Measurements from ENCODE around the gene B3GAT1.
A peak's percentile ranks its signal among the peaks of the same experiment; 100 is the strongest.

The B3GAT1 gene

GRCh38 chr11:134414766-134415765, 3.0 kb upstream of the B3GAT1 start:
- H3K4me1 ChIP-seq (ENCODE audit: control extremely low read depth in 1 of 4, control insufficient read depth in 4 of 4, insufficient read depth in 4 of 4, low read length in 3 of 4), result peaks cover 0 to 20% (median 8%) of the 10 kb centered on the region in 4 experiments
- 46% methylated on average over 14 of the region's 17 CpGs for WGBS (ENCODE audit: insufficient coverage)
- H3K4me3 ChIP-seq (ENCODE audit: control insufficient read depth in 1 of 7, extremely low read depth in 1 of 7, insufficient read depth in 4 of 7, low read depth in 2 of 7, low read length in 6 of 7), result no peak overlapping the region
- no peaks in the 10 kb centered on the region for H3K36me3 ChIP-seq (ENCODE audit: control insufficient read depth in 4 of 4, insufficient read depth in 4 of 4, low read length in 3 of 4)
- DNase-seq, result no peak
- H3K27ac ChIP-seq (ENCODE audit: insufficient read depth in 1 of 2, low read depth in 1 of 2, low read length in 2 of 2, poor library complexity in 1 of 2, severe bottlenecking in 2 of 2), result no peak overlapping the region
- CTCF ChIA-PET, result no interaction called here
- POLR2A ChIA-PET, result no interaction called here
- H3K9me3 ChIP-seq (ENCODE audit: control extremely low read depth in 1 of 5, control insufficient read depth in 4 of 5, insufficient read depth in 2 of 5, low read depth in 1 of 5, low read length in 4 of 5), result no peaks in the 10 kb centered on the region
- H3K27me3 ChIP-seq (replicated peaks in 2 of 5; ENCODE audit: control insufficient read depth in 4 of 5, insufficient read depth in 5 of 5, low read length in 4 of 5), result peaks cover 8 to 90% (median 33%) of the 10 kb centered on the region in 5 experiments

GRCh38 chr11:134413826-134414731, 2.0 kb upstream of the B3GAT1 start:
- Histone ChIP-seq H3K27me3 (replicated peaks in 2 of 5; ENCODE audit: control insufficient read depth in 4 of 5, insufficient read depth in 5 of 5, low read length in 4 of 5) (peaks cover 11 to 93% (median 37%) of the 10 kb centered on the region in 5 experiments), H3K4me1 (ENCODE audit: control extremely low read depth in 1 of 4, control insufficient read depth in 4 of 4, insufficient read depth in 4 of 4, low read length in 3 of 4) (peaks cover 0 to 20% (median 8%) of the 10 kb centered on the region in 4 experiments), H3K27ac (ENCODE audit: insufficient read depth in 1 of 2, low read depth in 1 of 2, low read length in 2 of 2, poor library complexity in 1 of 2, severe bottlenecking in 2 of 2) (no peak overlapping the region), H3K36me3 (ENCODE audit: control insufficient read depth in 4 of 4, insufficient read depth in 4 of 4, low read length in 3 of 4) (no peaks in the 10 kb centered on the region), H3K4me3 (ENCODE audit: control insufficient read depth in 1 of 7, extremely low read depth in 1 of 7, insufficient read depth in 4 of 7, low read depth in 2 of 7, low read length in 6 of 7) (no peak overlapping the region), H3K9me3 (ENCODE audit: control extremely low read depth in 1 of 5, control insufficient read depth in 4 of 5, insufficient read depth in 2 of 5, low read depth in 1 of 5, low read length in 4 of 5) (no peaks in the 10 kb centered on the region)
- ChIA-PET POLR2A (no interaction called here), CTCF (no interaction called here)
- 38% methylated on average over 9 of the region's 18 CpGs for WGBS (ENCODE audit: insufficient coverage)
- DNase-seq, result no peak

DNA sequence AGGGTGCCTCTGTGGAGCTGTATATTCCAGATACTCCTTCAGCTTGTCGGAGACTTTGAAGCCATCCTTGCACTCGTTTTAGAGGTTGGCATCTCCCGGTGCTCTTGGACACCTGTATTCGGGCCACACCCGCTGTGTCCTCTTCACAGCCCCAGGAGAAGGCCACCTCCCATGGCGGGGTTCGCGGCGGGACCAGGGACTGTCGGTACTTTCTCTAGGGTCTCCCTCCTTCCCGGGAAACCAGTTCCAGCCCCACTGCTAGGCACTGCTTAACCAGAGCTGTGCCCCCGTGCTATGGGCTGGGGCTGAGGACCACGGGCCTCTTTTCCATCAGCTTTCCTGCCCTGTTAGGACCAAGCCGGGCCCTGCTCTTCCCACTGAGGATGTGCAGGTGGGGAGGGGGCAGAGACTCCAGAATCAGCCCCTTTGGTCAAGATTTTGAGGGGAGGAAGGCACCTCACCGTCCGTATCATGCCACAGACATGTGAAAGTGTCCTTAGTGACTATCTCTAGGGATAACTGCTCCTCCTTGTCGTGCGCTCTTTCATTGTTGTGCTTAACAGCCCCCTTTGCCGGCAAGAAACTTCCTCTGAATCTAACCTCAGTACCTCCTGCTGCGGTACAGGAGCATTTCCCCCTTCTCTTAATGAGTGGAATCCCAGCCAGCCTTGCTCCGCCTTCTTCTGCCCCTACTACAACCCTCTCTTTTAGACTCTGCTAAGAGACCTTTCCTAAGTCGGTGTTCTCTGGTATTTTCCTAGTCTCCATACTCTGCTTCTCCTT, 1.2 kb upstream of the B3GAT1 start:
- Histone ChIP-seq H3K36me3 (ENCODE audit: control insufficient read depth in 4 of 4, insufficient read depth in 4 of 4, low read length in 3 of 4) (no peaks in the 10 kb centered on the region), H3K9me3 (ENCODE audit: control extremely low read depth in 1 of 5, control insufficient read depth in 4 of 5, insufficient read depth in 2 of 5, low read depth in 1 of 5, low read length in 4 of 5) (no peaks in the 10 kb centered on the region), H3K4me3 (ENCODE audit: control insufficient read depth in 1 of 7, extremely low read depth in 1 of 7, insufficient read depth in 4 of 7, low read depth in 2 of 7, low read length in 6 of 7) (peak overlapping the region in 1 of 7 experiments; percentile 54), H3K27ac (ENCODE audit: insufficient read depth in 1 of 2, low read depth in 1 of 2, low read length in 2 of 2, poor library complexity in 1 of 2, severe bottlenecking in 2 of 2) (no peak overlapping the region), H3K4me1 (ENCODE audit: control extremely low read depth in 1 of 4, control insufficient read depth in 4 of 4, insufficient read depth in 4 of 4, low read length in 3 of 4) (peaks cover 0 to 20% (median 8%) of the 10 kb centered on the region in 4 experiments), H3K27me3 (replicated peaks in 2 of 5; ENCODE audit: control insufficient read depth in 4 of 5, insufficient read depth in 5 of 5, low read length in 4 of 5) (peaks cover 11 to 90% (median 37%) of the 10 kb centered on the region in 5 experiments)
- DNase-seq, result peak in 1 of 3 donors; percentile 10
- POLR2A ChIA-PET, result no interaction called here
- 6% methylated on average over 19 of the region's 22 CpGs for WGBS (ENCODE audit: insufficient coverage)
- CTCF ChIA-PET, result no interaction called here

DNA sequence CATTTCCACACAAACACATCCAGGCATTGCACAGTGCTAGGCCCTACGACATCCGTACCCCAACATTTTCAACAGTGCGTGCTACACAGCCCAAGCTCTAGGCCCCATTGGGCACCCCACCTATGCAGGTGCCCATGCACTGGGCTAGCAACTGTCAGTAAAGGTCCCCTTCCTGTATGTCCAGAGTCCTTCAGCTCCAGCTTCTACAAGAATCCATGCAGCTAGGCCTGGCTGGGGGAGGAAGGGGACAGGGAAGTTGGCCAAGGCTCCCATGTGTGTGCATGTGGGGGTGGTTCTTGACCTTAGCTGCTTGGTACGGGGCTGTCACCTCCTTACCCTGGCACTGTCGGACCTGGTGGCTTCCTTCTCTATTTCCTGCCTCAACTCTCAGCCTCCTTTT, 1.3 kb downstream of the B3GAT1 start:
- no peaks in the 10 kb centered on the region for H3K36me3 ChIP-seq (ENCODE audit: control insufficient read depth in 4 of 4, insufficient read depth in 4 of 4, low read length in 3 of 4)
- no peak overlapping the region for H3K4me3 ChIP-seq (ENCODE audit: control insufficient read depth in 1 of 7, extremely low read depth in 1 of 7, insufficient read depth in 4 of 7, low read depth in 2 of 7, low read length in 6 of 7)
- no peak for DNase-seq
- no peaks in the 10 kb centered on the region for H3K9me3 ChIP-seq (ENCODE audit: control extremely low read depth in 1 of 5, control insufficient read depth in 4 of 5, insufficient read depth in 2 of 5, low read depth in 1 of 5, low read length in 4 of 5)
- H3K27ac ChIP-seq (ENCODE audit: insufficient read depth in 1 of 2, low read depth in 1 of 2, low read length in 2 of 2, poor library complexity in 1 of 2, severe bottlenecking in 2 of 2), result no peak overlapping the region
- H3K27me3 ChIP-seq (replicated peaks in 2 of 5; ENCODE audit: control insufficient read depth in 4 of 5, insufficient read depth in 5 of 5, low read length in 4 of 5), result peaks cover 11 to 83% (median 40%) of the 10 kb centered on the region in 5 experiments
- peaks cover 0 to 20% (median 8%) of the 10 kb centered on the region in 4 experiments for H3K4me1 ChIP-seq (ENCODE audit: control extremely low read depth in 1 of 4, control insufficient read depth in 4 of 4, insufficient read depth in 4 of 4, low read length in 3 of 4)
- POLR2A ChIA-PET, result interaction anchor here (0.7 kb wide), 1 partner anchor 11 kb away, joined by 4 read pairs; no protein-coding TSS in a partner anchor
- CTCF ChIA-PET, result interaction anchor here (0.9 to 1.2 kb wide), 2 partner anchors 51 to 108 kb away, joined by 3 read pairs; no protein-coding TSS in a partner anchor
- WGBS (ENCODE audit: insufficient coverage), result 97% methylated on average over 3 of the region's 5 CpGs

DNA sequence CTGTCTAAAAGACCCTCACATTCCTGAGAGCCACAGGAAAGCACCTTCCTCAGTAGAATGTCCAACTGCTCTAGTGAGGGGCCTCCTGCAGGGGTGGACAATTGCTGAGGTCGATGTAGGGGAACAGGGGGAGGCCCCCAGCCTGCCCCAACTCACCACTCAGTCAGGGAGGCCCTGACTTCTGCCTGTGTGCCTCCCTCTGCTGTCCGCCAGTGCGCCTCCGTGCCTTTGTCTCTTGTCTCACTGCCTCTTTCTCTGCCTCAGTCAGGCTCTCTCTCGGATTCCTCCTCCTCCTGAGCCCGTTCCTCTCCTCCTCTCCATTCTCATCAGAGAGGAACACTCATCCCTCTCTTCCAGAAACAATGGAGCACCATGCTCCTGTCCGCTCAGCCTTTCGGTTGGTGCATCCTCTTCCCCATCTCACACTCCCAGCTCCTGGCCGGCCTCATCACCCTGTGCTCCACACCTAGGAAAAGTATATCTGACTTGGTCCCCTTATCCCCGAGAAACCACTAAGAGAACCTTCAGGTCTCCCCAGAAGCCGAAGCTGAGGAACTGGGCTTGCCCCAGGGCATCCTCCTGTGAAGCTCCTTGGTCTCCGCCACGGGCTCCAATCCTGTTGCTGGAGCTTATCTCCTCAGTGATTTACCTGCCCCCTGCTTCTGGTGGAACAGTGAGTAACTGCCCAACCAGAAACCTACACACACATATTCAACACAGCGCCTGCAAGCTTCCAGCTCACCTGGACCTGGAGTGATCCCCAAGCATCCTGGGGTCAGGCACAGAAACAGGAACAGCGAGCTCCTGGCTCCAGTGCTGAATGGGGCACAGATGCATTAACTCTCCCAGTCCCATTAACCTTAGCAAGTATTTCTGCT, 2.3 kb downstream of the B3GAT1 start:
- 87% methylated on average over 12 of the region's 15 CpGs for WGBS (ENCODE audit: insufficient coverage)
- DNase-seq, result no peak
- ChIA-PET CTCF (no interaction called here), POLR2A (interaction anchor here (0.5 kb wide), 1 partner anchor 74 kb away, joined by 4 read pairs; no protein-coding TSS in a partner anchor)
- H3K4me1 ChIP-seq (ENCODE audit: control extremely low read depth in 1 of 4, control insufficient read depth in 4 of 4, insufficient read depth in 4 of 4, low read length in 3 of 4), result peaks cover 0 to 20% (median 8%) of the 10 kb centered on the region in 4 experiments
- no peak overlapping the region for H3K27ac ChIP-seq (ENCODE audit: insufficient read depth in 1 of 2, low read depth in 1 of 2, low read length in 2 of 2, poor library complexity in 1 of 2, severe bottlenecking in 2 of 2)
- no peaks in the 10 kb centered on the region for H3K36me3 ChIP-seq (ENCODE audit: control insufficient read depth in 4 of 4, insufficient read depth in 4 of 4, low read length in 3 of 4)
- no peaks in the 10 kb centered on the region for H3K9me3 ChIP-seq (ENCODE audit: control extremely low read depth in 1 of 5, control insufficient read depth in 4 of 5, insufficient read depth in 2 of 5, low read depth in 1 of 5, low read length in 4 of 5)
- H3K27me3 ChIP-seq (replicated peaks in 2 of 5; ENCODE audit: control insufficient read depth in 4 of 5, insufficient read depth in 5 of 5, low read length in 4 of 5), result peaks cover 11 to 77% (median 36%) of the 10 kb centered on the region in 5 experiments
- no peak overlapping the region for H3K4me3 ChIP-seq (ENCODE audit: control insufficient read depth in 1 of 7, extremely low read depth in 1 of 7, insufficient read depth in 4 of 7, low read depth in 2 of 7, low read length in 6 of 7)

GRCh38 chr11:134407923-134408322, 4.1 kb downstream of the B3GAT1 start:
- Histone ChIP-seq H3K36me3 (ENCODE audit: control insufficient read depth in 4 of 4, insufficient read depth in 4 of 4, low read length in 3 of 4) (no peaks in the 10 kb centered on the region), H3K4me3 (ENCODE audit: control insufficient read depth in 1 of 7, extremely low read depth in 1 of 7, insufficient read depth in 4 of 7, low read depth in 2 of 7, low read length in 6 of 7) (no peak overlapping the region), H3K9me3 (ENCODE audit: control extremely low read depth in 1 of 5, control insufficient read depth in 4 of 5, insufficient read depth in 2 of 5, low read depth in 1 of 5, low read length in 4 of 5) (no peaks in the 10 kb centered on the region), H3K27me3 (replicated peaks in 2 of 5; ENCODE audit: control insufficient read depth in 4 of 5, insufficient read depth in 5 of 5, low read length in 4 of 5) (peaks cover 11 to 67% (median 21%) of the 10 kb centered on the region in 5 experiments), H3K4me1 (ENCODE audit: control extremely low read depth in 1 of 4, control insufficient read depth in 4 of 4, insufficient read depth in 4 of 4, low read length in 3 of 4) (peaks cover 0 to 16% (median 7%) of the 10 kb centered on the region in 4 experiments), H3K27ac (ENCODE audit: insufficient read depth in 1 of 2, low read depth in 1 of 2, low read length in 2 of 2, poor library complexity in 1 of 2, severe bottlenecking in 2 of 2) (no peak overlapping the region)
- no peak for DNase-seq
- ChIA-PET CTCF (no interaction called here), POLR2A (no interaction called here)
- 88% methylated on average over 4 of the region's 8 CpGs for WGBS (ENCODE audit: insufficient coverage)
